RWPE2 (cell line): Measurements from ENCODE around the gene CELF2.
"Not testable (repeated sequence)": the region's sequence is repeated elsewhere in the genome, so short reads cannot be mapped to it uniquely, and the experiment has no call there.

Experiments
- ATAC-seq: fragments of 200-7000 bp; cut with Tn5 transposase; 3 replicates; pipeline ENCODE4 v1.9.1; 2021; ENCODE audit warnings: low read depth
- DNase-seq: peaks from one replicate; pipeline ENCODE4 v3.0.0-alpha.2; 2020; ENCODE audit warnings: low spot score
- H3K27ac ChIP-seq: fragments of 450-650 bp; 2 replicates; pipeline ENCODE4 v1.5.1; 2017; ENCODE audit warnings: mild to moderate bottlenecking; ENCODE audit not compliant: poor library complexity, severe bottlenecking
- H3K27me3 ChIP-seq: fragments of 250-450 bp; sonication (Bioruptor Pico); 2 replicates; pipeline ENCODE4 v1.5.1; 2021; ENCODE audit warnings: mild to moderate bottlenecking, moderate library complexity; ENCODE audit not compliant: insufficient read depth, poor library complexity, severe bottlenecking
- H3K36me3 ChIP-seq: fragments of 250-450 bp; sonication (Bioruptor Pico); 2 replicates; pipeline ENCODE4 v1.5.1; 2020; ENCODE audit warnings: low read depth, mild to moderate bottlenecking, moderate library complexity
- H3K4me1 ChIP-seq: fragments of 250-450 bp; sonication (Bioruptor Pico); 2 replicates; pipeline ENCODE4 v1.5.1; 2021; ENCODE audit warnings: mild to moderate bottlenecking, moderate library complexity; ENCODE audit not compliant: insufficient read depth, poor library complexity, severe bottlenecking
- H3K4me3 ChIP-seq: fragments of 250-450 bp; sonication (Bioruptor Pico); 2 replicates; pipeline ENCODE4 v1.5.1; 2021; ENCODE audit warnings: mild to moderate bottlenecking, moderate library complexity; ENCODE audit not compliant: severe bottlenecking
- H3K9me3 ChIP-seq: fragments of 250-450 bp; sonication (Bioruptor Pico); 2 replicates; pipeline ENCODE4 v1.5.1; 2021; ENCODE audit warnings: mild to moderate bottlenecking, moderate library complexity; ENCODE audit not compliant: severe bottlenecking
- TF ChIP-seq, protein P1 (sequence below): fragments of 450-650 bp; IDR thresholded peaks from one replicate; pipeline ENCODE4 v1.5.1; 2017; ENCODE audit warnings: mild to moderate bottlenecking, moderate library complexity; ENCODE audit not compliant: poor library complexity, severe bottlenecking

The CELF2 gene

DNA sequence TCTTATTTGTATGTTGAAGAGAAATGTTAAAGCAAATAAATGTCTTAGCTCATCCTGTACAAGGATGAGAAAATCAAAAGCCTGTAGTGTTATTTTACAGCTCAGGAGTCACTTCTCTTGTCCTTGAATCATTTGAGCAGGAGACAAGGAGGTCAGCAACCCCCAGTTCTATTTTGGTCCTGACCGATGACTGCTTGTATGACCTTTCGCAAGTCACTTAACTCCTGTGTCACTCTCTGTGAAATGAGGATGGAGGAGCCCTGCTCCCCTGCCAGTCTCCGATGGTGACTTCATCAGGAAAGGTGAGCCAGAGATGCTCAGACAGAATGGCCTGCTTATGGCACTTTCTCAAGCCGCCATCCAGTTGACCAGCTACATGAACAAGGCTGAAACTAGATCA is 101.0 kb downstream of the CELF2 start:
- H3K27ac ChIP-seq, result no peak overlapping the region
- DNase-seq, result no peak
- TF ChIP-seq, protein P1, sequence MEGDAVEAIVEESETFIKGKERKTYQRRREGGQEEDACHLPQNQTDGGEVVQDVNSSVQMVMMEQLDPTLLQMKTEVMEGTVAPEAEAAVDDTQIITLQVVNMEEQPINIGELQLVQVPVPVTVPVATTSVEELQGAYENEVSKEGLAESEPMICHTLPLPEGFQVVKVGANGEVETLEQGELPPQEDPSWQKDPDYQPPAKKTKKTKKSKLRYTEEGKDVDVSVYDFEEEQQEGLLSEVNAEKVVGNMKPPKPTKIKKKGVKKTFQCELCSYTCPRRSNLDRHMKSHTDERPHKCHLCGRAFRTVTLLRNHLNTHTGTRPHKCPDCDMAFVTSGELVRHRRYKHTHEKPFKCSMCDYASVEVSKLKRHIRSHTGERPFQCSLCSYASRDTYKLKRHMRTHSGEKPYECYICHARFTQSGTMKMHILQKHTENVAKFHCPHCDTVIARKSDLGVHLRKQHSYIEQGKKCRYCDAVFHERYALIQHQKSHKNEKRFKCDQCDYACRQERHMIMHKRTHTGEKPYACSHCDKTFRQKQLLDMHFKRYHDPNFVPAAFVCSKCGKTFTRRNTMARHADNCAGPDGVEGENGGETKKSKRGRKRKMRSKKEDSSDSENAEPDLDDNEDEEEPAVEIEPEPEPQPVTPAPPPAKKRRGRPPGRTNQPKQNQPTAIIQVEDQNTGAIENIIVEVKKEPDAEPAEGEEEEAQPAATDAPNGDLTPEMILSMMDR, result no peak
- H3K4me1 ChIP-seq, result no peaks in the 10 kb centered on the region
- H3K9me3 ChIP-seq, result no peaks in the 10 kb centered on the region
- H3K36me3 ChIP-seq, result no peaks in the 10 kb centered on the region
- H3K4me3 ChIP-seq, result no peak overlapping the region
- no peak for ATAC-seq
- H3K27me3 ChIP-seq, result no peaks in the 10 kb centered on the region

DNA sequence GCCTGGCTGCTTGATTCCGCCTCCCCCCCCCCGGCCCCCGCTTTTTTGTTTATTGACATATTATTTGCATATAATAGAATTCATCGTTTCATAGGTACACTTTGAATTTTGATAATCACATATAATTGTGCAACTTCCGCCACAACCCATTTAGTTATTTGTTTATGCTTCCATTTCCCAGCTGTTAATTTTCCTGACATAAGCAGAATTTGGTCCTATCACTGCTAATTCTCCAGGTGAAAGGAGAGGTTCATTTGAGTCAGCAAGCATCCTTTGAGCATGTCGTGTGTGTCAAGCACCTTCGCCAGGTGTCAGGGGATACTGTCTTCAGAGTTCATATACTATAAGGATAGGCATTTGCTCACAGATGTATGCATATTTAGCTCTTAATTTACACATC is 102.2 kb downstream of the CELF2 start:
- no peaks in the 10 kb centered on the region for H3K9me3 ChIP-seq
- no peak for DNase-seq

DNA sequence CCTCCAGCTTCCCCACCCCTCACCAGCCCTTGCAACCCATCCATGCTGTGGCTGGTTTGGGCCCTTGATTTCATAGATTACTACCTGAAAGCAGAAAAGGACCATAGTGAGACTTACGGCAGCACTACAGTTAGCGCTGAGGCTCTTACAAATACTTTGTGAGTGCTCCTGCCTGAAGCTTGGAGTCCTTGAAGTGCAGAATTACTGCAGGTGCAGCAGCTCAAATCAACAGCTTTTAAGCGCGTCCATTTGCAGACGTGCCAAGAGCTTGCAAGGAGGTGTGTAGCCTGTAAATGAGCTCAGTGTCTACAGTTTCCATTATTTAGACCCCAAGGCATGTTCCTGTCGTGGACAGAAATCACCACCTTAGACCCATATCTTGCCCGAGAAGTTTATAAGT is 103.0 kb downstream of the CELF2 start:
- H3K27me3 ChIP-seq, result no peaks in the 10 kb centered on the region
- no peaks in the 10 kb centered on the region for H3K36me3 ChIP-seq
- DNase-seq (no peak), ATAC-seq (no peak)
- TF ChIP-seq, protein P1, result no peak
- no peaks in the 10 kb centered on the region for H3K9me3 ChIP-seq
- no peaks in the 10 kb centered on the region for H3K4me1 ChIP-seq
- no peak overlapping the region for H3K4me3 ChIP-seq
- no peak overlapping the region for H3K27ac ChIP-seq

More for the DNA sequence above, 102.2 kb downstream of the CELF2 start:
- H3K27ac ChIP-seq, result no peak overlapping the region
- H3K36me3 ChIP-seq, result no peaks in the 10 kb centered on the region
- no peak overlapping the region for H3K4me3 ChIP-seq
- TF ChIP-seq, protein P1, result no peak
- H3K27me3 ChIP-seq, result no peaks in the 10 kb centered on the region
- no peak for ATAC-seq
- H3K4me1 ChIP-seq, result no peaks in the 10 kb centered on the region

DNA sequence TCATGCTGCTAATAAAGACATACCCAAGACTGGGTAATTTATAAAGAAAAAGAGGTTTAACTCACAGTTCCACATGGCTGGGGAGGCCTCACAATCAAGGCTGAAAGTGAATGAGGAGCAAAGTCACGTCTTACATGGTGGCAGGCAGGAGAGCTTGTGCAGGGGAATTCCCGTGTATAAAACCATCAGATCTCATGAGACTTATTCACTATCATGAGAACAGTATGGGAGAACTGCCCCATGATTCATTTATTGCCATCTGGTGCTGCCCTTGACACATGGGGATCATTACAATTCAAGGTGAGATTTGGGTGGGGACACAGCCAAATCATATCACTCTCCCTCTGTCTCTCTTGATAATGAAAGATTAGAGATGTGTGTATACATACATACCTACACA is 106.2 kb downstream of the CELF2 start:
- H3K27ac ChIP-seq, H3K4me3 ChIP-seq, H3K9me3 ChIP-seq, H3K4me1 ChIP-seq, ATAC-seq, DNase-seq, H3K36me3 ChIP-seq, H3K27me3 ChIP-seq: not testable (repeated sequence)

DNA sequence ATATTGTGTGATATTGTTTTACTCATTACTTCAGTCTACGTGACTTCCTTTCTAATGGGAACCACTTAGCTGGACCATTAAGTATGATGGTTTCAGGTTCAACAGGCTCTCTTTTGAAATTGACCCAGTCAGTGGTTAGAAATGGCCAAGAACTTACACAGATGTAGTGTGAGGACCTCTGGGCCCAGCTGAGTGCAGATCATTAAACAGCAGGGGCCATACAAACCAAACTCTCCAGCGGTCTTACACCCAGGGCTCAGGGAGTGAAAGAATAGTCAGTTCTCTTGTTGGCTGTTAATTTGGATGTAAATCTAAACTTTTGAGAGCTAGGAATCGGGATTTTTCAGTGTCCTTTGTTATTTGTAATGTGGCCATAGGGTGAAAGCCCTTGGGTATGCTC is 107.3 kb downstream of the CELF2 start:
- TF ChIP-seq, protein P1, result no peak
- no peak for DNase-seq
- no peaks in the 10 kb centered on the region for H3K36me3 ChIP-seq

DNA sequence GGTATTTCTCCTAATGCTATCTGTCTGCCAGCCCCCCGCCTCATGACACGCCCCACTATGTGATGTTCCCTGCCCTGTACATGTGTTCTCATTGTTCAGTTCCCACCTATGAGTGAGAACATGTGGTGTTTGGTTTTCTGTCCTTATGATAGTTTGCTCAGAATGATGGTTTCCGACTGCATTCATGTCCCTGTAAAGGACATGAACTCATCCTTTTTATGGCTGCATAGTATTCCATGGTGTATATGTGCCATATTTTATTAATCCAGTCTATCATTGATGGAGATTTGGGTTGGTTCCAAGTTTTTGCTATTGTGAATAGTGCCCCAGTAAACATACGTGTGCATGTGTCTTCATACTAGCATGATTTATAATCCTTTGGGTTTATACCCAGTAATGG is 109.3 kb downstream of the CELF2 start:
- not testable (repeated sequence) for H3K27ac ChIP-seq, H3K36me3 ChIP-seq, ATAC-seq, H3K4me1 ChIP-seq, H3K9me3 ChIP-seq, H3K27me3 ChIP-seq, DNase-seq, H3K4me3 ChIP-seq

More for the DNA sequence above, 107.3 kb downstream of the CELF2 start:
- H3K4me3 ChIP-seq, result no peak overlapping the region
- no peak for ATAC-seq
- no peak overlapping the region for H3K27ac ChIP-seq
- H3K9me3 ChIP-seq, result no peaks in the 10 kb centered on the region
- no peaks in the 10 kb centered on the region for H3K4me1 ChIP-seq
- no peaks in the 10 kb centered on the region for H3K27me3 ChIP-seq
